CD4-positive, alpha-beta T cell treated with Interleukin-4 for 4 hours (primary cell): ENCODE measurements around the gene MAP3K4.

Experiments
- DNase-seq: peaks from one replicate; pipeline ENCODE4 v3.0.0-alpha.2; 2020

Gene MAP3K4, protein sequence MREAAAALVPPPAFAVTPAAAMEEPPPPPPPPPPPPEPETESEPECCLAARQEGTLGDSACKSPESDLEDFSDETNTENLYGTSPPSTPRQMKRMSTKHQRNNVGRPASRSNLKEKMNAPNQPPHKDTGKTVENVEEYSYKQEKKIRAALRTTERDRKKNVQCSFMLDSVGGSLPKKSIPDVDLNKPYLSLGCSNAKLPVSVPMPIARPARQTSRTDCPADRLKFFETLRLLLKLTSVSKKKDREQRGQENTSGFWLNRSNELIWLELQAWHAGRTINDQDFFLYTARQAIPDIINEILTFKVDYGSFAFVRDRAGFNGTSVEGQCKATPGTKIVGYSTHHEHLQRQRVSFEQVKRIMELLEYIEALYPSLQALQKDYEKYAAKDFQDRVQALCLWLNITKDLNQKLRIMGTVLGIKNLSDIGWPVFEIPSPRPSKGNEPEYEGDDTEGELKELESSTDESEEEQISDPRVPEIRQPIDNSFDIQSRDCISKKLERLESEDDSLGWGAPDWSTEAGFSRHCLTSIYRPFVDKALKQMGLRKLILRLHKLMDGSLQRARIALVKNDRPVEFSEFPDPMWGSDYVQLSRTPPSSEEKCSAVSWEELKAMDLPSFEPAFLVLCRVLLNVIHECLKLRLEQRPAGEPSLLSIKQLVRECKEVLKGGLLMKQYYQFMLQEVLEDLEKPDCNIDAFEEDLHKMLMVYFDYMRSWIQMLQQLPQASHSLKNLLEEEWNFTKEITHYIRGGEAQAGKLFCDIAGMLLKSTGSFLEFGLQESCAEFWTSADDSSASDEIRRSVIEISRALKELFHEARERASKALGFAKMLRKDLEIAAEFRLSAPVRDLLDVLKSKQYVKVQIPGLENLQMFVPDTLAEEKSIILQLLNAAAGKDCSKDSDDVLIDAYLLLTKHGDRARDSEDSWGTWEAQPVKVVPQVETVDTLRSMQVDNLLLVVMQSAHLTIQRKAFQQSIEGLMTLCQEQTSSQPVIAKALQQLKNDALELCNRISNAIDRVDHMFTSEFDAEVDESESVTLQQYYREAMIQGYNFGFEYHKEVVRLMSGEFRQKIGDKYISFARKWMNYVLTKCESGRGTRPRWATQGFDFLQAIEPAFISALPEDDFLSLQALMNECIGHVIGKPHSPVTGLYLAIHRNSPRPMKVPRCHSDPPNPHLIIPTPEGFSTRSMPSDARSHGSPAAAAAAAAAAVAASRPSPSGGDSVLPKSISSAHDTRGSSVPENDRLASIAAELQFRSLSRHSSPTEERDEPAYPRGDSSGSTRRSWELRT (N-terminal part only)

DNA sequence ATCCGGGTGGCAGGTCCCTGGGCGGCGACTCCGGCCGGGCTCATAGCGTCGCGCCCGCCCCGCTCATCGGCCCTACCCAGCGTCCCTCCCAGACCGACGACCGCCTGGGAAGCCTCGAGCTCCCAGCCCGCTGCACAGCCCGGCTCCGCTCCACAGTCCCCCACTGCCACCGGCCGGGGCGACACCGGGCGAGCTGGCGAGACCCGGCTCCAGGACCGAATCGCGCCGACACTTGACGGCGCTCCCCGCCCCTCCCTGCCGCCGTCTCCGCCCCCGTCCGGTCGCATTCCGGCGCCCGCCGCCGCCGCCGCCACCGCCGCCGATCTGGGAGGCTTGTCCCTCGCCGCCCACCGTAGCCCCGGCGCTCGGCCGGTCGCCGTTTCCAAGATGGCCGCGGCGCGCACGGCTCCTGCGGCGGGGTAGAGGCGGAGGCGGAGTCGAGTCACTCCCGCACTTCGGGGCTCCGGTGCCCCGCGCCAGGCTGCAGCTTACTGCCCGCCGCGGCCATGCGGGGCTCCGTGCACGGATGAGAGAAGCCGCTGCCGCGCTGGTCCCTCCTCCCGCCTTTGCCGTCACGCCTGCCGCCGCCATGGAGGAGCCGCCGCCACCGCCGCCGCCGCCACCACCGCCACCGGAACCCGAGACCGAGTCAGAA lies at the start of gene MAP3K4:
Gene MAP3K4 (plus strand): TSS at position 364 of the 655 bp plus-strand sequence. CDS start 163 bp downstream, at position 527.
- peak; percentile 79 for DNase-seq

DNA sequence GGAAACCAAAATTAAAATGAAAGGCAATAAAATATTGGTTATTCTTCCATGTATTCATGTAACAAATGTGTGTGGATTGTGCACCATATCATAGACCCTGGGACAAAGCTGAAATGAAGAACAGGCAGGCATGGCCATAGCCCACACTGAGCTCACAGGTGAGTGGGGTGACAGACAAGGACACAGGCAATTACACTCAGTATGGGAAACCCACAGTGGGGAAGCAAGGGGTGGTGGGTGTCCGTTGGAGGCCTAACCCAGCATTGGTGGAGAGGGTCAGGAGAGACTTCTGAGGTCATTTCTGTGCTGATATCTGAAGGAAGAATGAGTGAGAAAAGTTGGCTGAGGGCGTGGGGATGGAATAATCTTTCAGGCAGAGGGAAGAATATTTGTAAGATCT lies 47.6 kb upstream of the MAP3K4 start:
- DNase-seq = no peak

DNA sequence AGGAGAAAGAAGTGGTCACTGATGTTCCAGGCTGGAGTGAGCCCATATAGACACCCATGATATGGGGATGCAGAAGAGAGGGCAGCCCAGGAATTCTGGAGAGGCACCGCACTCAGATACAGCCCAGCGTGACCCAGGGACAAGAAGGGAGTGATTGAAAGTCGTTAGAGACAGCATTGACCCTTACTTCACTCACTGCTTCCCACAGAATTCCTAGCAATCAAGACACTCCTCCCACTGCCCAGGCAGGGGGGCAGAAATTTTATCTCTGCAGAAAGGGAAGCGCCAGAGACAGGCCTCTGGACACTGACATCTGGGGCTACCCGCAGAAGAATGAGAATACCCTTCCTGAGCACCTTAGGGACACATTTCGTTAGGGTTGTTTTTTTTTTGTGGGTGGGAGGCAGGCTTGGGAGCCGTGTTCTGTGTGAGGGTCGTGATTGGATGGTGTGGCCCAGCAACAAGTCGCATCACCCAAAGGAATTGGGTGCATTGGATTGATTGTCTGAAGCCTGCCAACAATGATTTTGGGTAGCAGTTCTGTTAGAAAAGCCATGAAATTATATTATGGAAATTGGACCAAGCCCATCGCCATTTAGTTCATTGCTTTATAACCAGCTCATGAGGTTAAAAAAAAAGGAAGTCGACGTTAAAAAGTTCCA lies 45.9 kb upstream of the MAP3K4 start:
- no peak for DNase-seq

DNA sequence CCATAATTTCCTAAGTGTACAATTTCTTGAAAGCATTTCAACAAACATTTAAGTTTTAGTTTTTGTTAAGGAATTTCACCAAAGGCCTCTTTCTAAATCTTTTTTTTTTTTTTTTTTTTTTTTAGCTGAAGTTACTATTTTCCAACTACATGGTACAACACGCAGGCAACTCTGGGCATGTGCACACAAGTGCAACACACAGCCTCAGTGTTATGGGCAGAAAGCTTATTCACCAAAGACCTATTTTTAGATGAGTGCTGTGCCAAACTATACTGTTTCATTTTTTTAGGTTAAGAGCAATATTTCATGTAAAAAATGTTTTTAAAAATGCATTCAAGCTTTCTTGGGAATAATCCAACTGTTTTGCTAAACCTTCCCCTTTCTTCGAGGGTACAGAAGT lies 42.0 kb upstream of the MAP3K4 start:
- DNase-seq = no peak

DNA sequence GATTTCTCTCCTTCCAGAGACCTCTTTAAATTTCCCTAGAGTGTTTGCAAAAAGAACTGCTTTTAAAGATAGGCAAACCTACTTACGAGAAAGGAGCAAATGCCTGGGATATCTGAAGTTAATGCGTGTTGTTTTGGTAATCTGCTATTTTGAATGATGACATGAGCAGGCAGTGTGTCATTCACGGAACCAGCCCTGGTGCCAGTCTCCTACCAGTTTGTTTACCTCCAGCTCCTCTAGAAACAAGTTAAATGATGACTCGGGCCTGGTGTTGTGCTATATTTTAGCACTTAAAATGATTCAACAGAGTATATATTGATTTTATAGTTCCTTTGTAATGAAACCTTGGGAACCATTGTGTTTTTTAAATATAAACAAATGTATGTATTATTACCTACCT lies 41.1 kb upstream of the MAP3K4 start:
- DNase-seq = no peak

DNA sequence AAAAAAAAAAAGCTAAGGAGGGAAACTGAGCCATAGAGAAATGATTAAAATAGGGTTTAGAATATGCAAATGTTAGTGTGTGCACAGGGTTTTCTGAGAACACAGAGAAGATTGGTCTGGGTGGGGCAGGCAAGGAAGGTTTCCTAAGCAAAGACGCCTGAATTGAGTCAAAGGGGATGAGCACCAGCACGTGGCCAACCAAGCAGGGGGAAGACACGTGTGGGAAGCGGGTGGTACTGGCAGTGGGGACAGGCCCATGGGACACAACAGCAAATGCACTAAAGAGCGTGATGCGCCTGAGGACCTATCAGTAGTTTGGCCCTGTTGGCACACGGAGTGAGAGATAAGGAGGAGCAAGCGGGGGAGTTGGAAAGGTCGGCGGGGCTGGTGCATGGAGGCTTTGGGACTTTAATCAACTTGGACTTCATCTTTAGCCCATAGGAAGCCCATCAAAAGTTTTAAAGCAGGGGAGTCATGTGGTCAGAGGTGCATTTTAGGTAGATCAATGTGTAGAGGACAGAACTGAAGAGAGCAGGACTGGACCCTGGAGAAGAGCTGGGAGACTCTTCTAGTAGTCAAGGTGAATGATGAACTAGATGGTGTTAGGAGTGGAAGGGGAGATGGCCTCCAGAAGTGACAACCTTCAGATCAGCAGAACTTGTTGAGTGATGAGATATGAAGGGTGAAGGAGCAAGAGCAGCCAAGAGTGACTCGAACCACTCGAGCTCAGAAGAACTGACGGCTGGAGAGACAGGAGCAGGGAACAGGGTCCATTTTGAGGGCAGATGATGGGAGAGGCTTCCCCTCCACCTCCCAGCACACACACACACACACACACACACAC lies 40.2 kb upstream of the MAP3K4 start:
- DNase-seq = no peak

DNA sequence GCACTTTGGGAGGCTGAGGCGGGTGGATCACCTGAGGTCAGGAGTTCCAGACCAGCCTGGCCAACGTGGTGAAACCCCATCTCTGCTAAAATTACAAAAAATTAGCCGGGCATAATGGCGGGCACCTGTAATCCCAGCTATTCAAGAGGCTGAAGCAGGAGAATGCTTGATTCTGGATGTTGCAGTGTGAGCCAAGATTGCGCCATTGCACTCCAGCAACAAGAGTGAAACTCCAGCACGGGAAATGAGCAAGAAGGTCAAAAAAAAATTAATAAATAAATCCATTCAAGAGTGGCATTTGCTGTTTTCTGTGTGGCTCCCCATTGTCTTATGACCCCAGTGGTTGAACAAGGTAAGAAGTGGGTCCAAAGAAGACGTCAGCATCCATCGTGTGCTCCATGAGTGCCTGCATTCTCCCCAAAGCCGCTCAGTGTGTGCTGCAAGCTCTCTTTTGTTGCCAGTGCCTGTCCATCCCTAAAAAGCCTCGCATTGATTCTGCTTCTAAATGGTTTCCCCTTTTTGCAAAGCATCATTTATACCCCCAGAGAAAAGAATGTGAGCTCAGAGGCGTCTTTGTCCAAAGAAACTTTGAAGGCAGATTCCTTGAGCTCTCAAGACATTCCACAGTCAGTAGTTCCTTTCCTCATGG lies 38.8 kb upstream of the MAP3K4 start:
- no peak for DNase-seq

DNA sequence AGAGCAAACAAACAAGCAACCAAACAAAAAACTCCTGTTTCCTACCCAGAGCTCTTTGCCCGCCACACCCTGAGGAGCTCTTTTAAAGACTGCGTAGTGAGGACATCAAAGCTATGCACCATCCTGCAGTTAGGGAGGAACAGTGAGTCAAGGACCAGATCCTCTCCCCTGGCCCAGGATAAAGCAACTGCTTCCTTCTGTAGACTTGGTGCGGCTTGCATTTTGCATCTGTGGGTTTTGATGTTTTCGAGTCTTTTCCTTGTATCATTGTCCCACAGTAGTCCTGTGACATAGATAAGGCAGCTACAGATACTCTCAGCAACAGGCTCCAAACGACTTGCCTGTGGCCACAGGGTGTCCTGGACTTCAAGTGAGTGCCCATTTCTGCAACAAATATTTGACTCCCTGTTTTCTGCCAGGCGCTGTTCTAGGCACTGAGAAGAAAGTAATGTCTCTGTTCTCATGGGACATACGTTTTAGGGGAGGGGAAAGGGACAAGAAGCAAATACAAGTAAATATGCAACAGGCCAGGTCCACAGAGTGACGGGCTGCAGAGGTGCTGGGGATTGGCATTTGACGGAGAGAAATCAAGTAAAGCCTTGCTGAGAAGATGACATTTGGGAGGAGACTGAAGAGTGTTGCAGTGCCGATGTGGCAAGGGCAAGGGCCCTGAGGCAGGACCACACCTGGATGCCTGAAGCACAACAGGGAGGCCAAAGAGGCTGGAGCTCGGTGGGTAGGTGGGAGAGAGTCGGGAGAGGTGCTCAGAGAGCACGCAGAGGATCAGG lies 35.9 kb upstream of the MAP3K4 start:
- DNase-seq = no peak

DNA sequence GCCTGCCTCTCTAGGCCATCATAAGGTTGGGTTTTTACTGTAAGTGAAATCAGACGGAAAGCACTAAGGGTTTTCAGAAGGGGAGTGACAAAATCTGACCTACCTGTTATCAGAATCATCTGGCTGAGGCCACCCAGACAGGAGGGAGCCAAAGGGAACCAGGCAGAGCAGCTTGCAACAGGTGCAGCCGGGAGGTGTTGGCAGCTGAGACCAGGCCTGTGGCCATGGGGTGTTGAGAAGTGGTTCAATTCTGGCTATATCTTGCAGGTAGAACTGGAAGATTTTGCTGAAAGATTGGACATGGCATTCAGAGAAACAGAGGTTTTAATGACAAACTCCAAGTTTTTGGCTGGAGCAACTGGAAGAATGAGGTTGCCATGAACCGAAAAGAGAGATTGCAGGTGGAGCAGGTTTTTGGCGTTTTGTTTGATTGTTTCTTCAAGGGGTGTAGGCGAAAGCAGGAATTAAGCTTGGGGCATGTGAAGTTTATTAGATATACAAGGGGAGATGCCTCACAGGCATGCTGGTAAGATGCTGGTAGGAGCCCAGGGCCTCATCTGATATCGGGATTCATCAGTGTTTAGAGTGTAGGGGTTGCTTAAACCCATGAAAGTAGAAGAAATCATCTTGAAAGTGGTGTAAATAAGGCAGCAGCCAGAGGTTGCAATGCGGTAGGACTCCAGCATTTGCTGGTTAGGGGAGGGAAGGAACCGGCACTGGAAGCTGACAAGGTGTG lies 35.1 kb upstream of the MAP3K4 start:
- no peak for DNase-seq

DNA sequence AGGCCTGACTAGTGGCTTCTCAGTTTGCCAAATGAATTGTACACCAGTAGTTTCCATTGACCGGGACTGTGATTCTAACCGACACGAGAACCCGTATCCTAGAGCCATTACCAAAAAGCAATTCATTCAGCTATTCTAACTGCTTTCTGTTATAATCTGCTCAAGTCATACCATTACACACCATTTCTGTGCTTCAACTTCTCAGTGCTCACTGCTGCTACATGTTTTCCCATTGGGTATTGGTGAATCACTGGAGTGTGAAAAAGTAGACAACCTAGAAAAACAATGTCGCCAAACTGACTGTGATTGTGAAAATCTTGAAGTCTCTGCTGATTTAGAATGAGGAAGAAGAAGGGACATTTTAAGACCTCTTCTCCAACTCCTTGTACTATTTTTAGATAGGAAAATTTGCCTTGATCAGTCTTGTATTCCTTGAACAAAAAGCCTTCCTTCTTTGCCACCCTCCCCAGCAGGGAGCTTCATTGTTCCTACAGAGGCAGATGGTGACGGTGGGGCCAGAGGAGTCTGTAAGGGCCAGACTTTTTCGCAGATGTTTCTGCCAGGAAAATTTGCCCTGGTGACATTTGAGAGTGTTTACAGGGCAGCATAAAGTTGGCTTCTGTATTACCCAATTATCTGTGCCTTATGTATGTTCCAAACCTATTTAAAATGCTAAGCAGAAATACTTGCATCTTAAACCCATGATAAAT lies 31.7 kb upstream of the MAP3K4 start:
- no peak for DNase-seq

DNA sequence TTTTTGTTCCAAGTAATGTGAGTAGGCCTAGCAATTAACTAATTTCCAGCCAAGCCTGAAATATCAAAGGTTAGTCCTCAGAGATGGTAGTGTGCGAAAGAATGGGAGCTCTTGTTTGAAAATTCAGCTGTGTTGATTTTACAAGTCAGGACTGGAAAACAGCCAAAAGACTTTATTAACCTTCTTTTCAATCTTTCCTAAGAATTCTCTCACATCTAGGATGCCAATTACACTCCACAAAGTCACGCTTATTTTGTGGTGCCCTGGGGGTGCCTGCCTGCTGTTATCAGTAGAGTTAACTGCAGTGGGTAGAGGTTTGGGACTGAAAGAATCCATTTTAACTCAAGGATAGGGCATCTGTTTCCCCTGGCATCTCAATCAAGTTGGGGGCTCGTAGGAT lies 30.7 kb upstream of the MAP3K4 start:
- DNase-seq = no peak

DNA sequence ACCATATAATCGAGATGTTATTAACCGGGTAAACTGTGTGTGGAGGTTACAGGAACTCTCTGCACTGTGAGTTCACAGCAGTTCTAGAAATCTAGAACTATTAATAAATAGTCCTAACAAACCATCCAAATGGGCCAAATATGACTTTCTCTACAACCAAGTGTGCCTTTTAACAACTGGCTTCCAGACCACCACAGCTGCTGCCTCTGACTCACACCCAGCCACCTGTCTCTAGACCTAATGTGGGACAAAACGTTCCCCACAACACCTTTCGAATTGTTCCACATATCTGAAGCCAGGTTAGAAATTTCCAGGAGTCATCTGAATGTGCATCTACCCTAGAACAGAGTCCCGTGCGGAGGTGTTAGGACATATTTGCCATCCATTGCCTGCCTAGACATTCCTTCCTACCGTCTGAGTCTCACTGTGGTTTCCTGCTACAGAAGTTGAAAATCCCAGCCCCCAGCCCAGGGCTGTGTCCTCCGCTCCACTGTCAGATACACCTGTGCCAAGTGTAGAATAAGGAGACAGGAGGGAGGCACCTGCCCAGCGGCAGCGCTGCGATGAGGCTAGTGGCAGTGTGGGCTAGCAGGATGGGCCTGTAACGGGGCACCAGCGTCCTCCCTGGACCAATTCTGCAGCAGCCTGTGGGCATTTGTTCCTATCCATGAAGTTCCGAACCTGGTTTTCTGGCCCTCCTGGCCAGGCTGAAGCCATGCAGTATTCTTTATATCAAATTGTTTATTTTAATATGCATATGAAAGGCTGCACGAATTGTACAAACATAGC lies 28.5 kb upstream of the MAP3K4 start:
- no peak for DNase-seq

DNA sequence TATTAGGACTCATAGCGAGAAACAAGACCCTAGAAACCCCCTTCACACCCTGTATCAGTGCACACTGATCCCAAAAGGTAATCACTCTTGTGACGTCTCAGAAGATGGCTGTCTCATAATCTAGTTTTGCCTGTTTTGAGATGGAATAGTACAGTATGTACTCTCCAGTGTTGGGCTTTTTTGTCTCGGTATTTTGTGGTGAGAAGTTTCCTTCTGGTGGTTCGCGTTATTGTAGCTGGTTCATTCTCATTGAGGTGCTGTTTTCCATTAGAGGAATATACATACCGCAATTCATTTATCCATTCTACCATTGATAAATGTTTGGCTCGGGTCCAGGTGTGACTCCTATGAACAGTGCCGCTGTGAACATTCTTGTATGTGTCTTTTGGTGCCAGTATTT lies 27.9 kb upstream of the MAP3K4 start:
- DNase-seq = no peak

DNA sequence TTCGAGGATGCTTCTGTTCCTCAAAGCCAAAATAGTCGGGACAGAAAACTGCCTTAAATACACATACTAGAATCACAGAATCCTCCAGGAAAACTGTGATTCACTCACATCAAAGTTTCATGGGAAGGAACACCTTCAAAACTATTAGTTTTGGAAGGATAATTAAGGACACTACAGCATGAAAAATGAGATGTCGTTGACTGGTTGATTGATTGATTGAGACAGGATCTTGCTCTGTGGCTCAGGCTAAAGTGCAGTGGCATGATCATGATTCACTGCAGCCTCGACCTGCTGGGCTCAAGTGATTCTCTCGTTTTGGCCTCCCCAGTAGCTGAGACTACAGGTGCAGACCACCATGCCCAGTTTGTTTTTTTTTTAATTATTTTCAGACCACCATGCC lies 25.7 kb upstream of the MAP3K4 start:
- no peak for DNase-seq

DNA sequence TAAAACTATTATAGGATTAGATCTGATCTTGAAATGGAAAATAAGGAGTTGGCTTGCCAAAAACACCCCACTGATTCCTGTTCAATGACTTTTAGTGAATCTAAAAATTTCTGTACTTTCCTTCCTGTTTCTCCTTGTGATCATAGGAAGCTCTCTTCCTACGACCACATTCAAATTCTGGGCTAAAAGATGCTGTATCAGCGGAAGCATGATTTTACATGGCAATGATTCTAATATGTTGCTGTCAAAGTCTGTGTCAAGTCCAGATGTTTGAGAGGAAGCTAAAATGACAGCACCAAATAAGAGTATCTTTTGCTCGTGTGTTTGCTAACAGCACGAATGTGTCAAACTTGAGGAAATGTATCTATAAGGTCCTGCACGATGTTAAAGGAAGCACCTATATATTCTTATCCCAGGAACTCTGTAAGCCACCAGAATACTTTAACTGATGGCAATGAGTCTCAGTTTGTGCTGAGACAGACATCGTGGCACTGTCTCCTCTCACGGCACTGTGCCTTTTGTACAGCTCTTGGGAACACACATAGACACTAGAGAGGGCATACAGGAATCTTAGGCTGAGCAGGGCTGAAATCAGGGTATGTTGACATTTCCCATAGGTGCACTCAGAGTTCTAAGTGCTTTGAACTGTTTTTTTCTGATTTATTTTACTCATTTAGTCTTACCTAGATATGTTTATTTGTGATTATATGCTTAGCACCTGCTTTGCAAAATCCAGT lies 24.9 kb upstream of the MAP3K4 start:
- DNase-seq = no peak

DNA sequence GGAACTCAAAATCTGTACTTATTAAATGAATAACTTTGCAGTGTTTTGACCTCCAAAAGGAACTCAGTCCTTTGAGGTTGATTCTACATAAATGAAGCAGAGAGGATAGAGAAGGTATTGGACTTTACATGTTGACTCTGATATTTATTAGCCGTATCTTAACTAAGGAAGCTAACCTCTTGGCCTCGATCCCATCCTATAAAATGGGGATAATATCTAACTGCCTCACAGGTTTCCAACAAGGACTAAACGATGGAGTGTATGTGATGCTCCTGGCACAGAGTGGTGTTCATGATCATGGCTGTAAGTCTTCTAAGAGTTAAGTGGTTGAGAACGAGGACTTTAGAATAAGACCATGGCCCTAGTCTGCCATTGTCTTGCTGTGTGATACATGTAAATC lies 24.2 kb upstream of the MAP3K4 start:
- no peak for DNase-seq

DNA sequence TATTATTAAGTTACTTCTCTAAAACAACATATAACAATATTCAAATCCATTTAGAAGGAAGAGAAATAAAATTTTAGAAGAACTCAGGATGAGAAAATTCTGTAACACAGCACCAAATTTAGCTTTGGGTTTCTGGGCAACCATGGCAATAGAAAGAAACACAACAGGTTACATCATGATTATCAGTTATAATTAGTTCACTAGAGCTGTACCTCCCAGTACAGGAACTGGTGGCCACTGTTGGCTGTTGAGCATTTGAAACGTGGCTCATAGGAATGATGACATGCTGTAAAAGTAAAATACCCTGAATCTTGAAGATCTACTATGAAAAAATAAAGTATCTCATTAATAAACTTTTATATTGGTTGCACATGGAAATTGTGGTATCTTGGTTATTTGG lies 23.7 kb upstream of the MAP3K4 start:
- DNase-seq = no peak
